Esophagus squamous epithelium (tissue), 4 donors: ENCODE results near the gene BBOX1.

Experiments used
- POLR2A ChIP-seq, 4 donors: fragments of 450-650 bp; IDR thresholded peaks; one replicate each; pipeline ENCODE4 v1.6.1; 2017; ENCODE audit warnings: antibody characterized with exemption in 4 of 4, mild to moderate bottlenecking in 4 of 4, moderate library complexity in 3 of 4
- TF ChIP-seq, protein P1 (sequence below), 6 experiments: fragments of 450-650 bp in 4 of 6; fragments of 200-600 bp in 2 of 6; sonication (generic) in 2 of 6; IDR thresholded peaks; one replicate each; pipeline ENCODE4 v1.5.1; 2016 to 2019; ENCODE audit warnings: antibody characterized with exemption in 6 of 6, mild to moderate bottlenecking in 4 of 6, moderate library complexity in 4 of 6

DNA sequence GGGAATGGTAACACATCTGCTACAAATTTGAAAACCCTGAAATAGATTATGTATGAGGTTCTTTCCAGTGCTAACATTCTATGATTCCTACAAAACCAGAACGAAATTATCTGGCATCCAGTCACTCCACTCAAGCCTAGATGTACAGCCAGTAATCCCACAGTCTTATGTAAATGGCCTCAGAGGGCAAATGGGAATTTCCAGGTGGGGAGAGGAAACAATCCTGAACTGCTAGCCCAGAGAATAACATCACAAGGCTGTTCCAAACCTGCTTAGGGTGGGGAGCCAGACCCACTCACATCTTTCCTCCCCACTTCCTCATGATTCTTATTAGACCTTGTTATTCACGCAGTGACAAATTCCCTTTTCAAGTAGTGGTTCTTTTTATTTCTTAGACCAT is 43.2 kb upstream of the BBOX1 start:
- TF ChIP-seq, protein P1, sequence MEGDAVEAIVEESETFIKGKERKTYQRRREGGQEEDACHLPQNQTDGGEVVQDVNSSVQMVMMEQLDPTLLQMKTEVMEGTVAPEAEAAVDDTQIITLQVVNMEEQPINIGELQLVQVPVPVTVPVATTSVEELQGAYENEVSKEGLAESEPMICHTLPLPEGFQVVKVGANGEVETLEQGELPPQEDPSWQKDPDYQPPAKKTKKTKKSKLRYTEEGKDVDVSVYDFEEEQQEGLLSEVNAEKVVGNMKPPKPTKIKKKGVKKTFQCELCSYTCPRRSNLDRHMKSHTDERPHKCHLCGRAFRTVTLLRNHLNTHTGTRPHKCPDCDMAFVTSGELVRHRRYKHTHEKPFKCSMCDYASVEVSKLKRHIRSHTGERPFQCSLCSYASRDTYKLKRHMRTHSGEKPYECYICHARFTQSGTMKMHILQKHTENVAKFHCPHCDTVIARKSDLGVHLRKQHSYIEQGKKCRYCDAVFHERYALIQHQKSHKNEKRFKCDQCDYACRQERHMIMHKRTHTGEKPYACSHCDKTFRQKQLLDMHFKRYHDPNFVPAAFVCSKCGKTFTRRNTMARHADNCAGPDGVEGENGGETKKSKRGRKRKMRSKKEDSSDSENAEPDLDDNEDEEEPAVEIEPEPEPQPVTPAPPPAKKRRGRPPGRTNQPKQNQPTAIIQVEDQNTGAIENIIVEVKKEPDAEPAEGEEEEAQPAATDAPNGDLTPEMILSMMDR (IDR thresholded peaks at IDR 0.05), result no peak
- TF ChIP-seq POLR2A (IDR thresholded peaks at IDR 0.05), result no peak
